Measurements from ENCODE around the gene ELP4.
A peak's percentile ranks its signal among the peaks of the same experiment; 100 is the strongest.

Gene ELP4

DNA sequence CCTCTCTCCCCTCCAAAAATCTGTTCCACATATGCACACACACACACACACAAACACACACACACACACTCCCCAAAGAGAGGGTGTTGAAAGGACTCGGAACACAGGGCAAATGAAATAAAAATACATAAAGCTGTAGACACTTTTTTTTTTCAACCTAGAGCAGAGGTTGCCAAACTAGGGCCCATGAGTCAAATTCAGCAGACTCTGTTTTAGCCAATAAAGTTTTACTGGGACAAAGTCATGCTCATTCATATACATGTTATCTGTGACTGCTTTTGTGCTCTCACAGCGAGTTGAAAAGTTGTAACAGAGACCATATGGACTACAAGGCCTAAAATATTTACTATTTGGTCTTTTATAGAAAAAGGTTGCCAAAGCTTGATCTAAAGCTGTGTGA, 9.0 kb upstream of the ELP4 start:
- DNase-seq (ENCODE audit: low read depth): peak; percentile 9
- H3K4me3 ChIP-seq (ENCODE audit: low read length): no peak overlapping the region
- TF ChIP-seq, protein P1, sequence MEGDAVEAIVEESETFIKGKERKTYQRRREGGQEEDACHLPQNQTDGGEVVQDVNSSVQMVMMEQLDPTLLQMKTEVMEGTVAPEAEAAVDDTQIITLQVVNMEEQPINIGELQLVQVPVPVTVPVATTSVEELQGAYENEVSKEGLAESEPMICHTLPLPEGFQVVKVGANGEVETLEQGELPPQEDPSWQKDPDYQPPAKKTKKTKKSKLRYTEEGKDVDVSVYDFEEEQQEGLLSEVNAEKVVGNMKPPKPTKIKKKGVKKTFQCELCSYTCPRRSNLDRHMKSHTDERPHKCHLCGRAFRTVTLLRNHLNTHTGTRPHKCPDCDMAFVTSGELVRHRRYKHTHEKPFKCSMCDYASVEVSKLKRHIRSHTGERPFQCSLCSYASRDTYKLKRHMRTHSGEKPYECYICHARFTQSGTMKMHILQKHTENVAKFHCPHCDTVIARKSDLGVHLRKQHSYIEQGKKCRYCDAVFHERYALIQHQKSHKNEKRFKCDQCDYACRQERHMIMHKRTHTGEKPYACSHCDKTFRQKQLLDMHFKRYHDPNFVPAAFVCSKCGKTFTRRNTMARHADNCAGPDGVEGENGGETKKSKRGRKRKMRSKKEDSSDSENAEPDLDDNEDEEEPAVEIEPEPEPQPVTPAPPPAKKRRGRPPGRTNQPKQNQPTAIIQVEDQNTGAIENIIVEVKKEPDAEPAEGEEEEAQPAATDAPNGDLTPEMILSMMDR (IDR thresholded peaks at IDR 0.05; ENCODE audit: insufficient read depth, low read depth, low read length, missing control alignments): no peak

DNA sequence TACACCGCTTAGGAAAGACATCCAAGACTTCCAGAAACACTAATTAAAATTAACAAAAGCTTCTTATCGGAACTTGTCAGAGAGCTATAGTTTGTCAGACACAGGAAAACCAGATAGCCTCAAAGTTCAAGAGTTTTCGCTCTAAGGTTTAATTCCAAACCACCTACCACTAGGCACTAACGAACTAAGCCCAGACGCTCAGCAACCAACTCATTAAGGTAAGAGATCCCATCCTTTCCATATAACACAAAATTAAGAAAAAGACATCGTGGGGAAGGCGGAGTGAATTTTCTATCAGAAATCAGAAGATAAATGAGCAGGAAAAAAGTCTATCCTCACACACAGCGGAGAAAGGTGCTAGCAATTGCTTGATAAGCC, 527 bp upstream of the ELP4 start:
- peak overlapping the region; percentile 95 for H3K4me3 ChIP-seq (ENCODE audit: low read length)
- TF ChIP-seq, protein P1 (IDR thresholded peaks at IDR 0.05; ENCODE audit: insufficient read depth, low read depth, low read length, missing control alignments): no peak
- peak; percentile 13 for DNase-seq (ENCODE audit: low read depth)

DNA sequence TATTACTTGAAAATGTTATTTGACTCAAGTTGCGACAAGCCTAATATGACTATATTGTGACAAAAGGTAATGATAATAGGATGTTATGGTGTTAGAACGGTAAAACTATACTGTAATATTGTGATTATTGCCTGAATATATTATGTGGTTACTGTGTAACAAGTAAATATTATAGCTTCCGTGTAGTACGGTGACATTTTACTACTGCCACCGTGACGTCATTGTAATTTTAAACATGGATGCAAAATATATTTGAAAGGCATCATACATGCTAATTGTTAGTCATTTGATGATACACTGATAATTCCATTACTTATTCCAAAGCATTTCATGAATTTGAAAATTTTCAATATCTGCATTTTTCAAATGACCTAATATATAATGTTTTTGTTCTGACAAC, 2.5 kb downstream of the ELP4 start:
- DNase-seq (ENCODE audit: low read depth): no peak
- TF ChIP-seq, protein P1 (IDR thresholded peaks at IDR 0.05; ENCODE audit: insufficient read depth, low read depth, low read length, missing control alignments): no peak
- H3K4me3 ChIP-seq (ENCODE audit: low read length): no peak overlapping the region

DNA sequence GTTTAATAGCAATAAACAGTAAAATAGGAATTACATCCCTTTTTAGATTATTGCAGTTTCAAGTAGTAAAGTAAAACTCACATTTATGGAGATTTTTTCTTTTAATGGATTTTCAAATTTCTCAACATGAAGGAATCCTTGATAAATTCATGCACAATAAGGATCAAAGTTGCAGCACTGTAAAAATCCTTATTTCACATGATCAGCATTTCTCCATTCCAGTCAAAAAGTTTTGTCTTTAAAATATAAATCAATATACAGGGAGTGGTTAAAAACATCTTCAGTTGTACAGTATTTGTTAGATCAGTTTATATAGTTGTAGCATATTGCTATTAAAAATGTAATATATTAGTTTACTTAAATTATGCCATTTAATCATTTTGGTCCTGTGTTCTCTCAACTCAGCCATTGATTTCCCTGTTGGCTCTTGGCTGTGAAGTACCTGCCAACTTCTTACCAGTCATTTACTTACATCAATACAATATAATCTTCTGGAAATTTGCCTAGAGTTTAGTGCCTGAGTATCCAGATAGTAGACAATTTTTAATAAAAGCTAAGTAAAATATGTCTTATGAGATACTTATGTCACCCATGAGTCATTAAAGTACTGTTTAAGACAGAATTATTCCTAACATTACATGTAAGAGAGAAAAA, 12.1 kb downstream of the ELP4 start:
- H3K4me3 ChIP-seq (ENCODE audit: low read length): no peak overlapping the region
- TF ChIP-seq, protein P1 (IDR thresholded peaks at IDR 0.05; ENCODE audit: insufficient read depth, low read depth, low read length, missing control alignments): no peak
- no peak for DNase-seq (ENCODE audit: low read depth)

DNA sequence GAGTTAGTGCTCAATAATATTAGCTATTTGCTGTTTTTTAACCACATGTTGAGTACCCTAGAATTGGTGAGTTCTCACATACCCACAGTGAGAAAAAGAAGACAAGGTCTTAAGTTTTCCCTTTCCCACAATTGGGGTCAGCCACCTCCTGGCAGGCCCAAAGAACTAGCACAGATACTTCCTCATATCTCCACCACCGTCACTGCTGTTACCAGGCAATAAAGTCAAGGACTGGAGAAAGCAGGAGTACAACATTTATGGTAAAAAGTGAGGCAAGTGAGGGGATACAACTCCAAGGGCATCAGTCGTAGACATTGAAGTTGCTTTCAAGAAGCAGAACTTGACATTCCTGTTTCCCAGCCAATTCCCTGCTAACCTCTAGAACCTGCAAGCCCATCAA, 19.6 kb downstream of the ELP4 start:
- no peak overlapping the region for H3K4me3 ChIP-seq (ENCODE audit: low read length)
- peak; percentile 4 for DNase-seq (ENCODE audit: low read depth)
- TF ChIP-seq, protein P1 (IDR thresholded peaks at IDR 0.05; ENCODE audit: insufficient read depth, low read depth, low read length, missing control alignments): no peak

DNA sequence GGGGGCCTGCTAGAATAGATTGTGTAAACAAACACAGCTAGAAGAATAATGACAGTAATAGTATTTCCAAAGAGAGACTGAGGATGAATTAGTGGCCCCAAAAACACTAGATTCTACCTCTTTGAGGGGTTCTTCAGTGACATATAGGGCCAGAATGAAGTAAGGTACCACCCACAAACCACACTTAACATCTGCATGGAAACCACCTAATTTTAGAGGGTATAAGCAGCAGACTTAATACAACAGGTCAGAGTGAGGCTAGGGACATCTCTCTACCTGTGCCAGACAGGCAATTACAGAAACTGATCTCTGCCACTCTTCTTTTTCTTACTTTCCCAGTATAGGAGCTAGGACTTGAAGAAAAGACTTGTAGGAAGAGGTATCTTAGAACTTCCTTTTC, 20.1 kb downstream of the ELP4 start:
- TF ChIP-seq, protein P1 (IDR thresholded peaks at IDR 0.05; ENCODE audit: insufficient read depth, low read depth, low read length, missing control alignments): no peak
- H3K4me3 ChIP-seq (ENCODE audit: low read length): no peak overlapping the region
- no peak for DNase-seq (ENCODE audit: low read depth)

DNA sequence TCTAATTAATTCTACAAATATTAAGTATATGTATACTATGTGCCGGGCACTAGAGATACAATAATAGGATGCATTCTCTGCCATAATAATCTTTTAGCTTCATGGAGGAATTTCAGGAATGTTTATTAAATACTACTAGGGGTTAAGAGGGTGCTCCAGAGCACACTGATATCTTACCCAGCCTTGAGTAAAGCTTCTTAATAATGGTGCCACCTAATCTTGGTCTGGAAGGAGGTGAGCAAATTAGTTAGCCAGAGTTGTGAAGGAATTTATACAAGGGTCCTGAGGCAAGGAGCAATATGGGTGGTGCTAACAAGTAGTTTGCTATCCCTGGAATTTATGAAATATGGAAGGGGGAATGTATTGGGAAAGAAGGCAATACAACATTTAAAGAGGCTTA, 21.7 kb downstream of the ELP4 start:
- DNase-seq (ENCODE audit: low read depth): no peak
- H3K4me3 ChIP-seq (ENCODE audit: low read length): no peak overlapping the region
- TF ChIP-seq, protein P1 (IDR thresholded peaks at IDR 0.05; ENCODE audit: insufficient read depth, low read depth, low read length, missing control alignments): no peak
